ENCODE measurements around the gene SEMA4C. TPM values are rescaled to one million over a fixed set of nuclear protein-coding genes. Genes with fewer than 3 reads are reported as not detected.

Gene SEMA4C
- total and polyA plus RNA-seq, 12 donors, result 14.1 to 43.8 (median 24.1) TPM

- Histone ChIP-seq H3K9me3 (no peaks in the 10 kb centered on the region), H3K4me1 (peaks cover 0 to 59% (median 47%) of the 10 kb centered on the region in 9 donors), H3K27ac (peak overlapping the region in 5 of 10 donors; percentile 39 to 100 (median 98)), H3K36me3 (no peaks in the 10 kb centered on the region), H3K4me3 (no peak overlapping the region), H3K27me3 (peaks cover 0 to 25% (median 0%) of the 10 kb centered on the region in 7 donors)
- WGBS, 2 donors, result 81 to 82% methylated on average over 13 to 14 of the region's 14 CpGs
- no peak for DNase-seq
- no peak for TF ChIP-seq CTCF (IDR thresholded peaks at IDR 0.05)
- intact Hi-C loops (cut with DNase I), result loop anchor here in 1 of 10 donors (2.0 kb wide), 1 partner anchor 37 kb away; no protein-coding TSS in a partner anchor
- ATAC-seq, result no peak
Observed at GRCh38 chr2:96875498-96876268, 5.8 kb upstream of the SEMA4C start.

- TF ChIP-seq CTCF (IDR thresholded peaks at IDR 0.05), result no peak
- ATAC-seq (peak in 3 of 8 donors; percentile 5 to 9 (median 7)), DNase-seq (no peak)
- intact Hi-C loops (cut with DNase I), result loop anchor here in 4 of 10 donors (2.0 to 5.0 kb wide), 4 partner anchors 33 to 78 kb away; no protein-coding TSS in a partner anchor
- H3K9me3 ChIP-seq, result no peaks in the 10 kb centered on the region
- H3K27ac ChIP-seq, result peak overlapping the region; percentile 38 to 100 (median 81)
- H3K4me1 ChIP-seq, result peaks cover 0 to 65% (median 52%) of the 10 kb centered on the region in 9 donors
- H3K4me3 ChIP-seq, result peak overlapping the region in 2 of 10 donors; percentile 1 to 28
- 50 to 55% methylated on average over 18 of the region's 18 CpGs for WGBS, 2 donors
- H3K27me3 ChIP-seq, result peaks cover 0 to 39% (median 0%) of the 10 kb centered on the region in 7 donors
- H3K36me3 ChIP-seq, result no peaks in the 10 kb centered on the region
Observed at GRCh38 chr2:96874198-96874831, 4.4 kb upstream of the SEMA4C start.

GRCh38 chr2:96873651-96874096, 3.8 kb upstream of the SEMA4C start:
- Histone ChIP-seq H3K9me3 (no peaks in the 10 kb centered on the region), H3K27me3 (peaks cover 0 to 45% (median 0%) of the 10 kb centered on the region in 7 donors), H3K4me3 (peak overlapping the region in 5 of 10 donors; percentile 18 to 38 (median 27)), H3K27ac (peak overlapping the region; percentile 62 to 100 (median 84)), H3K36me3 (no peaks in the 10 kb centered on the region), H3K4me1 (peaks cover 0 to 65% (median 52%) of the 10 kb centered on the region in 9 donors)
- ATAC-seq (peak; percentile 6 to 71 (median 42)), DNase-seq (peak; percentile 75 to 87)
- peak in 2 of 9 donors; percentile 22 to 25 for TF ChIP-seq CTCF (IDR thresholded peaks at IDR 0.05)
- intact Hi-C loops (cut with DNase I), result loop anchor here in 4 of 10 donors (2.0 to 5.0 kb wide), 4 partner anchors 34 to 79 kb away; no protein-coding TSS in a partner anchor
- 33 to 41% methylated on average over 8 of the region's 8 CpGs for WGBS, 2 donors
